H9 (cell line): Measurements from ENCODE around the gene TMEM151B. TPM values are rescaled to one million over a fixed set of nuclear protein-coding genes. Genes with fewer than 3 reads are reported as not detected.

Experiments used
- DNase-seq: peaks from one replicate; pipeline ENCODE4 v3.0.0-alpha.2; 2017
- H2AFZ ChIP-seq: one replicate; pipeline ENCODE4 v1.6.1; 2013; ENCODE audit warnings: mild to moderate bottlenecking, low read length, control low read depth, moderate library complexity
- H2AK5ac ChIP-seq: 2 replicates; pipeline ENCODE4 v1.6.1; 2013; ENCODE audit warnings: low read length, control low read depth, mixed read lengths; ENCODE audit not compliant: insufficient read length
- H2BK120ac ChIP-seq: one replicate; pipeline ENCODE4 v1.6.1; 2013; ENCODE audit warnings: low read depth, mild to moderate bottlenecking, low read length, control low read depth, inconsistent platforms; ENCODE audit not compliant: poor library complexity, severe bottlenecking
- H2BK12ac ChIP-seq: 2 replicates; pipeline ENCODE4 v1.6.1; 2013; ENCODE audit warnings: low read length, control low read depth, mixed read lengths, low read depth; ENCODE audit not compliant: insufficient read length
- H2BK15ac ChIP-seq: 2 replicates; pipeline ENCODE4 v1.6.1; 2013; ENCODE audit warnings: low read depth, low read length, control low read depth
- H2BK20ac ChIP-seq: one replicate; pipeline ENCODE4 v1.6.1; 2013; ENCODE audit warnings: low read depth, mild to moderate bottlenecking, low read length, control low read depth, inconsistent platforms; ENCODE audit not compliant: poor library complexity, severe bottlenecking
- H2BK5ac ChIP-seq: 2 replicates; pipeline ENCODE4 v1.6.1; 2013; ENCODE audit warnings: low read length, control low read depth, mixed read lengths; ENCODE audit not compliant: insufficient read length
- H3K14ac ChIP-seq: 2 replicates; pipeline ENCODE4 v1.6.1; 2013; ENCODE audit warnings: low read length, control low read depth; ENCODE audit not compliant: insufficient read depth
- H3K18ac ChIP-seq: 2 replicates; pipeline ENCODE4 v1.6.1; 2013; ENCODE audit warnings: low read depth, mild to moderate bottlenecking, mixed read lengths, low read length, control low read depth; ENCODE audit not compliant: insufficient read length
- H3K23ac ChIP-seq: 2 replicates; pipeline ENCODE4 v1.6.1; 2013; ENCODE audit warnings: low read length, control low read depth, mixed read lengths, low read depth; ENCODE audit not compliant: insufficient read length
- H3K23me2 ChIP-seq: 2 replicates; pipeline ENCODE4 v1.6.1; 2013; ENCODE audit warnings: low read depth, mild to moderate bottlenecking, mixed read lengths, low read length, control low read depth; ENCODE audit not compliant: insufficient read length, poor library complexity, severe bottlenecking
- H3K27ac ChIP-seq: 2 replicates; pipeline ENCODE4 v1.5.1; 2013; ENCODE audit warnings: low read length, control low read depth, mixed read lengths, low read depth; ENCODE audit not compliant: insufficient read length
- H3K27me3 ChIP-seq: 2 replicates; pipeline ENCODE4 v1.6.1; 2013; ENCODE audit warnings: low read length, control low read depth, inconsistent platforms; ENCODE audit not compliant: insufficient read depth
- H3K4ac ChIP-seq: 2 replicates; pipeline ENCODE4 v1.6.1; 2013; ENCODE audit warnings: low read depth, mild to moderate bottlenecking, control low read depth, inconsistent platforms, low read length, moderate library complexity
- H3K4me1 ChIP-seq: 2 replicates; pipeline ENCODE4 v1.6.1; 2013; ENCODE audit warnings: low read length, control low read depth, inconsistent platforms; ENCODE audit not compliant: insufficient read depth
- H3K4me2 ChIP-seq: 2 replicates; pipeline ENCODE4 v1.6.1; 2013; ENCODE audit warnings: low read length, control low read depth, mixed read lengths; ENCODE audit not compliant: insufficient read length, insufficient read depth
- H3K56ac ChIP-seq: 2 replicates; pipeline ENCODE4 v1.6.1; 2013; ENCODE audit warnings: low read depth, mild to moderate bottlenecking, mixed read lengths, low read length, control low read depth; ENCODE audit not compliant: insufficient read length
- H3K79me1 ChIP-seq: 2 replicates; pipeline ENCODE4 v1.6.1; 2013; ENCODE audit warnings: low read depth, mild to moderate bottlenecking, moderate library complexity, low read length, control low read depth, inconsistent platforms; ENCODE audit not compliant: insufficient read depth, poor library complexity, severe bottlenecking
- H3K79me2 ChIP-seq: 2 replicates; pipeline ENCODE4 v1.6.1; 2013; ENCODE audit warnings: low read length, control low read depth, inconsistent platforms; ENCODE audit not compliant: insufficient read depth
- H3K9ac ChIP-seq: 2 replicates; pipeline ENCODE4 v1.6.1; 2013; ENCODE audit warnings: low read length, control low read depth, mixed read lengths; ENCODE audit not compliant: insufficient read length; ENCODE audit errors: extremely low read depth
- H3K9me3 ChIP-seq: one replicate; pipeline ENCODE4 v1.6.1; 2013; ENCODE audit warnings: low read depth, low read length, inconsistent platforms; ENCODE audit not compliant: control insufficient read depth
- H3T11ph ChIP-seq: one replicate; pipeline ENCODE4 v1.6.1; 2013; ENCODE audit warnings: mild to moderate bottlenecking, low read length, control low read depth, inconsistent platforms
- H4K20me1 ChIP-seq: one replicate; pipeline ENCODE4 v1.6.1; 2013; ENCODE audit not compliant: control insufficient read depth, insufficient read length, insufficient read depth
- H4K5ac ChIP-seq: 2 replicates; pipeline ENCODE4 v1.6.1; 2013; ENCODE audit warnings: low read depth, mild to moderate bottlenecking, mixed read lengths, low read length, control low read depth; ENCODE audit not compliant: insufficient read length
- H4K8ac ChIP-seq: replicated peaks from 2 replicates; pipeline ENCODE4 v1.6.1; 2013; ENCODE audit warnings: low read length, control low read depth, mixed read lengths, low read depth; ENCODE audit not compliant: insufficient read length
- H4K91ac ChIP-seq: 2 replicates; pipeline ENCODE4 v1.6.1; 2013; ENCODE audit warnings: low read depth, mild to moderate bottlenecking, moderate library complexity, mixed read lengths, low read length, control low read depth; ENCODE audit not compliant: insufficient read length
- H3K27ac Mint-ChIP-seq, 3 experiments: 2 replicates in 2 of 3; 3 replicates in 1 of 3; pipeline ENCODE4 v1.8.0; 2020 to 2021; ENCODE audit warnings: mixed read lengths in 3 of 3, mild to moderate bottlenecking in 1 of 3, moderate library complexity in 1 of 3
- H3K27me3 Mint-ChIP-seq: 2 replicates; pipeline ENCODE4 v1.8.0; 2021; ENCODE audit warnings: low read depth, mild to moderate bottlenecking, moderate library complexity, mixed read lengths
- H3K36me3 Mint-ChIP-seq, 3 experiments: 2 replicates in 2 of 3; 3 replicates in 1 of 3; pipeline ENCODE4 v1.8.0; 2020 to 2021; ENCODE audit warnings: low read depth in 3 of 3, mixed read lengths in 3 of 3; ENCODE audit not compliant: insufficient read depth in 1 of 3
- H3K4me1 Mint-ChIP-seq, 2 experiments: 2 replicates each; pipeline ENCODE4 v1.8.0; 2020; ENCODE audit warnings: mixed read lengths in 2 of 2
- H3K4me3 Mint-ChIP-seq, 2 experiments: 2 replicates in 1 of 2; 3 replicates in 1 of 2; pipeline ENCODE4 v1.8.0; 2020 to 2021; ENCODE audit warnings: mild to moderate bottlenecking in 2 of 2, mixed read lengths in 2 of 2, moderate library complexity in 1 of 2
- H3K9me3 Mint-ChIP-seq, 2 experiments: 2 replicates in 1 of 2; 3 replicates in 1 of 2; pipeline ENCODE4 v1.8.0; 2020; ENCODE audit warnings: mild to moderate bottlenecking in 2 of 2, mixed read lengths in 2 of 2, moderate library complexity in 1 of 2
- CTCF ChIP-seq: fragments of 200-600 bp; sonication (generic); conservative IDR thresholded peaks from 3 replicates; pipeline ENCODE4 v1.8.0; 2021; ENCODE audit warnings: antibody characterized with exemption, mild to moderate bottlenecking
- WGBS: extraction: QIAGEN DNeasy Blood & Tissue Kit; methylation state at CpG from one replicate; pipeline ENCODE4 v1.1.7; 2013; ENCODE audit warnings: missing lambda C conversion rate, low lambda C conversion rate, mixed read lengths; ENCODE audit not compliant: insufficient read length; ENCODE audit errors: extremely low coverage; 5-methylcytosine and 5-hydroxymethylcytosine counted together
- total RNA-seq: library from RNA; stranded (reverse); gene quantifications from 2 replicates; pipeline ENCODE4 v1.2.1, GENCODE V29; 2021

Gene TMEM151B
- total RNA-seq, 1 experiment from 2014 or later: 2.4 TPM

DNA sequence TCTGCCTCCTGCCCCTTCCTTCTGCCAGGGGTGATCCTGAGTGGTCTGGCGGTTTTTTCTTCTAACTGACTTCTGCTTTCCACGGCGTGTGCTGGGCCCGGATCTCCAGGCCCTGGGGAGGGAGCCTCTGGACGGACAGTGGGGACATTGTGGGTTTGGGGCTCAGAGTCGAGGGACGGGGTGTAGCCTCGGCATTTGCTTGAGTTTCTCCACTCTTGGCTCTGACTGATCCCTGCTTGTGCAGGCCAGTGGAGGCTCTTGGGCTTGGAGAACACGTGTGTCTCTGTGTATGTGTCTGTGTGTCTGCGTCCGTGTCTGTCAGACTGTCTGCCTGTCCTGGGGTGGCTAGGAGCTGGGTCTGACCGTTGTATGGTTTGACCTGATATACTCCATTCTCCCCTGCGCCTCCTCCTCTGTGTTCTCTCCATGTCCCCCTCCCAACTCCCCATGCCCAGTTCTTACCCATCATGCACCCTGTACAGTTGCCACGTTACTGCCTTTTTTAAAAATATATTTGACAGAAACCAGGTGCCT is 36.6 kb upstream of the TMEM151B start:
- Histone ChIP-seq H2BK12ac (no peak overlapping the region), H2BK15ac (no peak overlapping the region), H2AFZ (no peak overlapping the region), H2BK120ac (no peak overlapping the region), H3K23me2 (peaks cover 3% of the 10 kb centered on the region), H3K4me2 (no peak overlapping the region), H3T11ph (no peak overlapping the region), H3K56ac (no peak overlapping the region), H4K8ac (no peak overlapping the region), H3K23ac (no peak overlapping the region), H4K5ac (no peak overlapping the region), H3K79me2 (no peaks in the 10 kb centered on the region), H3K18ac (no peak overlapping the region), H3K9ac (no peak overlapping the region), H2BK5ac (no peak overlapping the region), H3K14ac (no peak overlapping the region), H3K9me3 (no peaks in the 10 kb centered on the region), H3K79me1 (no peaks in the 10 kb centered on the region), H2BK20ac (no peak overlapping the region), H2AK5ac (no peak overlapping the region), H4K20me1 (no peaks in the 10 kb centered on the region), H3K4me1 (no peaks in the 10 kb centered on the region; the same call in 1 of the 2 replicates), H3K4ac (no peak overlapping the region), H3K27ac (no peak overlapping the region), H3K27me3 (no peaks in the 10 kb centered on the region), H4K91ac (no peak overlapping the region)
- H3K9me3 Mint-ChIP-seq: no peaks in the 10 kb centered on the region; a peak in 1 of 5 replicates
- no peak for TF ChIP-seq CTCF
- WGBS: no CpG with 5 or more reads among the region's 14 CpGs
- H3K4me3 Mint-ChIP-seq: no peak overlapping the region; a peak in 1 of 5 replicates
- peaks cover 3% of the 10 kb centered on the region for H3K27me3 Mint-ChIP-seq
- H3K4me1 Mint-ChIP-seq: peaks cover 34 to 36% of the 10 kb centered on the region in 2 experiments
- peak overlapping the region; percentile 42 to 96 (median 47); a peak in 5 of 7 replicates for H3K27ac Mint-ChIP-seq
- peaks cover 47 to 68% (median 65%) of the 10 kb centered on the region in 3 experiments for H3K36me3 Mint-ChIP-seq
- no peak for DNase-seq
